Smooth muscle cell (in vitro differentiated cells): Measurements from ENCODE around the gene ZNF30. TPM values are rescaled to one million over a fixed set of nuclear protein-coding genes. Genes with fewer than 3 reads are reported as not detected.

ENCODE experiments used
- DNase-seq: peaks from one replicate; lab custom pipeline; 2025; ENCODE audit not compliant: unreplicated experiment; lab: John Stamatoyannopoulos, UW
- H2AFZ ChIP-seq: fragments of 200-600 bp; sonication (generic); 2 replicates; pipeline ENCODE4 v1.6.0; 2016; ENCODE audit warnings: antibody characterized with exemption, low read depth, mild to moderate bottlenecking
- H3F3A ChIP-seq: fragments of 200-600 bp; sonication (generic); 2 replicates; pipeline ENCODE4 v1.6.0; 2017; ENCODE audit warnings: antibody characterized with exemption, low read depth
- H3K27ac ChIP-seq: fragments of 200-600 bp; sonication (generic); 2 replicates; pipeline ENCODE4 v1.5.1; 2016; ENCODE audit warnings: low read depth, mild to moderate bottlenecking
- H3K27me3 ChIP-seq: fragments of 200-600 bp; sonication (generic); 2 replicates; pipeline ENCODE4 v1.6.1; 2016; ENCODE audit warnings: low read depth, mild to moderate bottlenecking
- H3K36me3 ChIP-seq: fragments of 200-600 bp; sonication (generic); 2 replicates; pipeline ENCODE4 v1.5.1; 2016; ENCODE audit warnings: low read depth
- H3K4me1 ChIP-seq: fragments of 200-600 bp; sonication (generic); 2 replicates; pipeline ENCODE4 v1.5.1; 2016; ENCODE audit warnings: low read depth
- H3K4me2 ChIP-seq: fragments of 200-600 bp; sonication (generic); 2 replicates; pipeline ENCODE4 v1.6.0; 2016; ENCODE audit warnings: mild to moderate bottlenecking
- H3K4me3 ChIP-seq: fragments of 200-600 bp; sonication (generic); 2 replicates; pipeline ENCODE4 v1.5.1; 2016; ENCODE audit warnings: mild to moderate bottlenecking
- H3K79me2 ChIP-seq: fragments of 200-600 bp; sonication (generic); 2 replicates; pipeline ENCODE4 v1.6.0; 2016; ENCODE audit warnings: low read depth, mild to moderate bottlenecking
- H3K9ac ChIP-seq: fragments of 200-600 bp; sonication (generic); 2 replicates; pipeline ENCODE4 v1.6.0; 2016; ENCODE audit warnings: low read depth
- H3K9me3 ChIP-seq: fragments of 200-600 bp; sonication (generic); replicated peaks from 2 replicates; pipeline ENCODE4 v1.5.1; 2016; ENCODE audit warnings: low read depth
- H4K20me1 ChIP-seq: fragments of 200-600 bp; sonication (generic); 2 replicates; pipeline ENCODE4 v1.6.0; 2016; ENCODE audit warnings: low read depth
- WGBS: methylation state at CpG from one replicate; pipeline ENCODE4 v1.1.7; 2016; ENCODE audit warnings: low lambda C conversion rate; 5-methylcytosine and 5-hydroxymethylcytosine counted together
- polyA plus RNA-seq: library from polyadenylated mRNA; unstranded; fragments of >200 nt; fragmentation: Nextera tagmentation; extraction: Ambion mirVana; gene quantifications from 2 replicates; pipeline ENCODE4 v1.2.1, GENCODE V29; 2016
- total RNA-seq: library from RNA; depleted of rRNA; stranded (reverse); fragments of >200 nt; gene quantifications from 2 replicates; pipeline ENCODE4 v1.2.3, GENCODE V29; 2014
- TF ChIP-seq, protein P1 (sequence below): fragments of 200-600 bp; sonication (generic); IDR thresholded peaks from 2 replicates; pipeline ENCODE4 v1.5.1; 2017; ENCODE audit warnings: borderline replicate concordance, mild to moderate bottlenecking, antibody characterized with exemption; ENCODE audit not compliant: insufficient read depth, poor library complexity, severe bottlenecking

The ZNF30 gene
- total and polyA plus RNA-seq, 2 experiments from 2014 or later, result 1.2 to 2.3 TPM

DNA sequence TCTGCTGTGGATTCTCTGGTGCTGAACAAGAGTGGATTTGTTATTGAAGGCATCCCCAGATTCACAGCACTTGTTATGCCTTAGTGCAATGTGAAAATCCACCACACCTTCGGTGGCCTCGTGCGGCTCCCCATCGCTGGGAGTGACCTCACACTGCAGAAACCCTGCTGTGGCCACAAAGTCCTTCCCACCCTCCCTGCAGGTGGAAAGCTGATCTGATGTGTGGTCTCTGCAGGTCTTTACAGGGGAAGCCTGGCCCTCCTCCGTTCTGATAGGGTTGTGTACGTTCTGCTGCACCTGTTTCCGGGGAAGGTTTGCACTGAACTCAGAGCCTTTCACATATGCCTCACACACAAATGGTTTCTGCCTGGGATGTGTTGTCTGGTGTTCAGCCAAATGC, 32.3 kb downstream of the ZNF30 start:
- TF ChIP-seq, protein P1, sequence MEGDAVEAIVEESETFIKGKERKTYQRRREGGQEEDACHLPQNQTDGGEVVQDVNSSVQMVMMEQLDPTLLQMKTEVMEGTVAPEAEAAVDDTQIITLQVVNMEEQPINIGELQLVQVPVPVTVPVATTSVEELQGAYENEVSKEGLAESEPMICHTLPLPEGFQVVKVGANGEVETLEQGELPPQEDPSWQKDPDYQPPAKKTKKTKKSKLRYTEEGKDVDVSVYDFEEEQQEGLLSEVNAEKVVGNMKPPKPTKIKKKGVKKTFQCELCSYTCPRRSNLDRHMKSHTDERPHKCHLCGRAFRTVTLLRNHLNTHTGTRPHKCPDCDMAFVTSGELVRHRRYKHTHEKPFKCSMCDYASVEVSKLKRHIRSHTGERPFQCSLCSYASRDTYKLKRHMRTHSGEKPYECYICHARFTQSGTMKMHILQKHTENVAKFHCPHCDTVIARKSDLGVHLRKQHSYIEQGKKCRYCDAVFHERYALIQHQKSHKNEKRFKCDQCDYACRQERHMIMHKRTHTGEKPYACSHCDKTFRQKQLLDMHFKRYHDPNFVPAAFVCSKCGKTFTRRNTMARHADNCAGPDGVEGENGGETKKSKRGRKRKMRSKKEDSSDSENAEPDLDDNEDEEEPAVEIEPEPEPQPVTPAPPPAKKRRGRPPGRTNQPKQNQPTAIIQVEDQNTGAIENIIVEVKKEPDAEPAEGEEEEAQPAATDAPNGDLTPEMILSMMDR, result no peak
- H3K27ac ChIP-seq, result no peak overlapping the region
- peaks cover 37% of the 10 kb centered on the region for H3K36me3 ChIP-seq
- H3K27me3 ChIP-seq, result no peaks in the 10 kb centered on the region
- no peak overlapping the region for H3K4me2 ChIP-seq
- DNase-seq, result no peak
- peaks cover 44% of the 10 kb centered on the region for H3K9me3 ChIP-seq
- H4K20me1 ChIP-seq, result peaks cover 4% of the 10 kb centered on the region
- no peak overlapping the region for H2AFZ ChIP-seq
- H3K9ac ChIP-seq, result no peak overlapping the region
- peaks cover 16% of the 10 kb centered on the region for H3K79me2 ChIP-seq
- H3K4me1 ChIP-seq, result peaks cover 4% of the 10 kb centered on the region
- 85% methylated on average over 7 of the region's 7 CpGs for WGBS
- H3F3A ChIP-seq, result no peaks in the 10 kb centered on the region
- no peak overlapping the region for H3K4me3 ChIP-seq

DNA sequence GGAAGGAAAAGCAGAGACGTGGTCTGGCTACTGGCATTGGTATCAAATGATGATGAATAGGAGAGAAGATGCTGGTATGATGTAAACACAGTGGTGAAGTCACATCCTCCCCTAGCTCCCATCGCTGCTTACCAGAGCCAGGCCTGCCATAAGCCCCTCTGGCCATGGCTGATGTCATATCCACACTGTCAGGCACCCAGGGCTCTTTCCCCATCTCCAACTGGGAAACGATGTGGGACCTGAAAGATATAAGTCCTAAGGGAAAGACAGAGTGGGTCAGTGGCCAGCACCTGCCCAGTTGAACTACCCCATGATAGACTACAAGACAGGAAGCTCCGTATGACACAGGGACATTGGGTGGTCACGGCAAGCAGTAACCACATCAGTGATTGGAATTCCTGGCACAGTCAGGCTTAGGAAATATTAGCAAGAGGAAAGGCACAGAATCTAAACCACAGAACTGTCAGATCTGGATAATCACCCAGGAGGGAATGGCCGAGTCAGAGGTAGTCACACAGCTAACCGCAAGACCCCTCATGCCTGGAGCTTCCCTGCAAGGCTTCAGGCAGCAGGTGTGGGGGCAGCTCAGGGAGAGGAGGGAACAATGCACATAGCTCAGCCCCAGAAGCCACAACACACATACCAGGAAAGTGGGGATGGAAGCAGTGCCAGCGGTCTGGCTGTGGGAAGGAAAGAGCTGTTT, 33.6 kb downstream of the ZNF30 start:
- Histone ChIP-seq H3K4me1 (peaks cover 4% of the 10 kb centered on the region), H3K9me3 (peaks cover 38% of the 10 kb centered on the region), H3K4me2 (no peak overlapping the region), H3K79me2 (peaks cover 16% of the 10 kb centered on the region), H3K36me3 (peaks cover 34% of the 10 kb centered on the region), H3F3A (no peaks in the 10 kb centered on the region), H3K27ac (no peak overlapping the region), H3K9ac (no peak overlapping the region), H4K20me1 (peaks cover 4% of the 10 kb centered on the region), H2AFZ (no peak overlapping the region), H3K27me3 (no peaks in the 10 kb centered on the region), H3K4me3 (no peak overlapping the region)
- TF ChIP-seq, protein P1, result no peak
- DNase-seq, result no peak
- 92% methylated on average over 8 of the region's 8 CpGs for WGBS

- no peak for DNase-seq
- no peak overlapping the region for H3K27ac ChIP-seq
- H4K20me1 ChIP-seq, result peaks cover 4% of the 10 kb centered on the region
- H3K4me2 ChIP-seq, result no peak overlapping the region
- H3K9ac ChIP-seq, result no peak overlapping the region
- peaks cover 16% of the 10 kb centered on the region for H3K79me2 ChIP-seq
- peaks cover 32% of the 10 kb centered on the region for H3K36me3 ChIP-seq
- H2AFZ ChIP-seq, result no peak overlapping the region
- no peak overlapping the region for H3K4me3 ChIP-seq
- TF ChIP-seq, protein P1, result no peak
- peaks cover 34% of the 10 kb centered on the region for H3K9me3 ChIP-seq
- no peaks in the 10 kb centered on the region for H3F3A ChIP-seq
- H3K4me1 ChIP-seq, result peaks cover 4% of the 10 kb centered on the region
- 98% methylated on average over 12 of the region's 12 CpGs for WGBS
- no peaks in the 10 kb centered on the region for H3K27me3 ChIP-seq
Measured at GRCh38 chr19:34960940-34961679, 34.4 kb downstream of the ZNF30 start.
